ENCODE data around the gene ARHGEF17.

Gene ARHGEF17

GRCh38 chr11:73313652-73314051 is 5.6 kb downstream of the ARHGEF17 start:
- no peak for DNase-seq (ENCODE audit: low read depth in 2 of 3, low spot score in 2 of 3)

GRCh38 chr11:73314117-73314961 is 6.3 kb downstream of the ARHGEF17 start:
- DNase-seq (ENCODE audit: low read depth in 2 of 3, low spot score in 2 of 3): no peak

- DNase-seq (ENCODE audit: low read depth in 2 of 3, low spot score in 2 of 3): no peak
These were observed 7.4 kb downstream of the ARHGEF17 start for GRCh38 chr11:73315293-73316020.

- no peak for DNase-seq (ENCODE audit: low read depth in 2 of 3, low spot score in 2 of 3)
These were observed 8.3 kb downstream of the ARHGEF17 start for GRCh38 chr11:73316422-73316821.

GRCh38 chr11:73317373-73317772 is 9.3 kb downstream of the ARHGEF17 start:
- no peak for DNase-seq (ENCODE audit: low read depth in 2 of 3, low spot score in 2 of 3)

- no peak for DNase-seq (ENCODE audit: low read depth in 2 of 3, low spot score in 2 of 3)
These were observed 9.7 kb downstream of the ARHGEF17 start for GRCh38 chr11:73317803-73318202.

GRCh38 chr11:73318501-73319011 is 10.5 kb downstream of the ARHGEF17 start:
- DNase-seq (ENCODE audit: low read depth in 2 of 3, low spot score in 2 of 3): no peak

- no peak for DNase-seq (ENCODE audit: low read depth in 2 of 3, low spot score in 2 of 3)
These were observed 12.9 kb downstream of the ARHGEF17 start for GRCh38 chr11:73320763-73321603.

- DNase-seq (ENCODE audit: low read depth in 2 of 3, low spot score in 2 of 3): no peak
These were observed 13.7 kb downstream of the ARHGEF17 start for GRCh38 chr11:73321604-73322381.

- no peak for DNase-seq (ENCODE audit: low read depth in 2 of 3, low spot score in 2 of 3)
These were observed 14.6 kb downstream of the ARHGEF17 start for GRCh38 chr11:73322382-73323306.

GRCh38 chr11:73323464-73323863 is 15.4 kb downstream of the ARHGEF17 start:
- no peak for DNase-seq (ENCODE audit: low read depth in 2 of 3, low spot score in 2 of 3)

GRCh38 chr11:73324116-73324515 is 16.0 kb downstream of the ARHGEF17 start:
- DNase-seq (ENCODE audit: low read depth in 2 of 3, low spot score in 2 of 3): no peak

GRCh38 chr11:73324665-73325035 is 16.6 kb downstream of the ARHGEF17 start:
- no peak for DNase-seq (ENCODE audit: low read depth in 2 of 3, low spot score in 2 of 3)

GRCh38 chr11:73325036-73325981 is 17.2 kb downstream of the ARHGEF17 start:
- DNase-seq (ENCODE audit: low read depth in 2 of 3, low spot score in 2 of 3): no peak

GRCh38 chr11:73326929-73327811 is 19.1 kb downstream of the ARHGEF17 start:
- DNase-seq (ENCODE audit: low read depth in 2 of 3, low spot score in 2 of 3): no peak

GRCh38 chr11:73327812-73328364 is 19.8 kb downstream of the ARHGEF17 start:
- DNase-seq (ENCODE audit: low read depth in 2 of 3, low spot score in 2 of 3): no peak

- DNase-seq (ENCODE audit: low read depth in 2 of 3, low spot score in 2 of 3): no peak
These were observed 22.6 kb downstream of the ARHGEF17 start for GRCh38 chr11:73330569-73331093.

All from activated CD8-positive, alpha-beta memory T cell treated with anti-CD3 and anti-CD28 coated beads for 48 hours (primary cell).